ENCODE measurements around the gene PEX7. TPM values are rescaled to one million over a fixed set of nuclear protein-coding genes. Genes with fewer than 3 reads are reported as not detected.
"Not testable (repeated sequence)": the region's sequence is repeated elsewhere in the genome, so short reads cannot be mapped to it uniquely, and the experiment has no call there.

PEX7 gene
- total RNA-seq, 4 donors from 2014 or later: 3.4 to 11.0 (median 7.0) TPM; not detected in 1

DNA sequence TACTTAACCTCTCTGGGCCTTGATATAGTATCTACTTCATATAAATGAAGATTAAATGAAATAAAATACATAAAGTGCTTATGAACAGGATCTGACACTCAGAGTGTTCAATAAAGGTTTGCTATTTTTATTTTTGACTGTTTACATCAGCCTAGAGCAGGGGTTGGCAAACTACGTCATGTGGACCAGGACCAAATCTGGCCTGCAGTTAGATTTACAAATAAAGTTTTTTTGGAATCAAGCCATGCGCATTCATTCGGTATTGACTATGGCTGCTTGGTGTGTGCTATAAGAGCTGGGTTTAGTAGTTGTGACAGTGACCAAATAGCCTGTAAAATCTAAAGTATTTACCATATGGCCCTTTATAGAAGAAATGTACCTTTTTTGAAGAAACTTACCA, 20.8 kb downstream of the PEX7 start:
- in situ Hi-C loops (cut with MboI; ENCODE audit: low pct_ligation_motif_present in 1 of 4, low pct_unique_long_range_greater_than_20kb in 1 of 4, low sequenced_read_pairs in 3 of 4) (loop anchor here in 1 of 4 donors (25.0 kb wide), 1 partner anchor 469 kb away; no protein-coding TSS in a partner anchor), intact Hi-C loops (cut with DNase I; ENCODE audit: low total_unique reads) (no loop called here)
- no peaks in the 10 kb centered on the region for H3K27me3 ChIP-seq
- no peak for DNase-seq
- 73 to 92% methylated on average over 2 to 3 of the region's 3 CpGs for WGBS, 2 donors (ENCODE audit: low coverage in 1 of 2)
- no peaks in the 10 kb centered on the region for H3K36me3 ChIP-seq
- H3K4me1 ChIP-seq: no peaks in the 10 kb centered on the region
- TF ChIP-seq, protein P1, sequence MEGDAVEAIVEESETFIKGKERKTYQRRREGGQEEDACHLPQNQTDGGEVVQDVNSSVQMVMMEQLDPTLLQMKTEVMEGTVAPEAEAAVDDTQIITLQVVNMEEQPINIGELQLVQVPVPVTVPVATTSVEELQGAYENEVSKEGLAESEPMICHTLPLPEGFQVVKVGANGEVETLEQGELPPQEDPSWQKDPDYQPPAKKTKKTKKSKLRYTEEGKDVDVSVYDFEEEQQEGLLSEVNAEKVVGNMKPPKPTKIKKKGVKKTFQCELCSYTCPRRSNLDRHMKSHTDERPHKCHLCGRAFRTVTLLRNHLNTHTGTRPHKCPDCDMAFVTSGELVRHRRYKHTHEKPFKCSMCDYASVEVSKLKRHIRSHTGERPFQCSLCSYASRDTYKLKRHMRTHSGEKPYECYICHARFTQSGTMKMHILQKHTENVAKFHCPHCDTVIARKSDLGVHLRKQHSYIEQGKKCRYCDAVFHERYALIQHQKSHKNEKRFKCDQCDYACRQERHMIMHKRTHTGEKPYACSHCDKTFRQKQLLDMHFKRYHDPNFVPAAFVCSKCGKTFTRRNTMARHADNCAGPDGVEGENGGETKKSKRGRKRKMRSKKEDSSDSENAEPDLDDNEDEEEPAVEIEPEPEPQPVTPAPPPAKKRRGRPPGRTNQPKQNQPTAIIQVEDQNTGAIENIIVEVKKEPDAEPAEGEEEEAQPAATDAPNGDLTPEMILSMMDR (IDR thresholded peaks at IDR 0.05): no peak
- no peak for TF ChIP-seq POLR2A (IDR thresholded peaks at IDR 0.05)
- TF ChIP-seq POLR2AphosphoS5 (IDR thresholded peaks at IDR 0.05): no peak
- no peak for TF ChIP-seq EP300 (IDR thresholded peaks at IDR 0.05; ENCODE audit: low read depth)
- no peak overlapping the region for H3K27ac ChIP-seq
- no peak overlapping the region for H3K4me3 ChIP-seq
- H3K9me3 ChIP-seq: no peaks in the 10 kb centered on the region

DNA sequence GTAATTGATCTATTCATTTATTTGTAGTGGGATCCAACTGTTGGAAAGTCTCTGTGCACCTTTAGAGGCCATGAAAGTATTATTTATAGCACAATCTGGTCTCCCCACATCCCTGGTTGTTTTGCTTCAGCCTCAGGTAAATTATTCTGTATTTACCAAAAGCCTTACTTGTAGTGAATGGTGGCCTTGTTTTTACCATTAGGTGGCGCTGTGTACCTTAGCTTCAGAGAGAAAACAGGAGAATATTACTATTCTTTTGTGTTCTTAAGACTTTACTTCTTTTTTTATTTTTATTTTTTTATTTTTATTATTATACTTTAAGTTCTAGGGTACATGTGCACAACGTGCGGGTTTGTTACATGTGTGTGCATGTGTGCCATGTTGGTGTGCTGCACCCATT, 23.7 kb downstream of the PEX7 start:
- no peaks in the 10 kb centered on the region for H3K27me3 ChIP-seq
- intact Hi-C loops (cut with DNase I; ENCODE audit: low total_unique reads) (no loop called here), in situ Hi-C loops (cut with MboI; ENCODE audit: low pct_ligation_motif_present in 1 of 4, low pct_unique_long_range_greater_than_20kb in 1 of 4, low sequenced_read_pairs in 3 of 4) (loop anchor here in 1 of 4 donors (25.0 kb wide), 1 partner anchor 466 kb away; no protein-coding TSS in a partner anchor)
- H3K4me1 ChIP-seq: no peaks in the 10 kb centered on the region
- no peak overlapping the region for H3K27ac ChIP-seq
- H3K9me3 ChIP-seq: no peaks in the 10 kb centered on the region
- 20 to 56% methylated on average over 1 to 3 of the region's 3 CpGs for WGBS, 2 donors (ENCODE audit: low coverage in 1 of 2)
- no peak overlapping the region for H3K4me3 ChIP-seq
- no peak for TF ChIP-seq EP300 (IDR thresholded peaks at IDR 0.05; ENCODE audit: low read depth)
- no peak for TF ChIP-seq POLR2AphosphoS5 (IDR thresholded peaks at IDR 0.05)
- TF ChIP-seq, protein P1 (IDR thresholded peaks at IDR 0.05): peak; percentile 59 to 77 (median 65)
- H3K36me3 ChIP-seq: no peaks in the 10 kb centered on the region
- DNase-seq: peak; percentile 36

DNA sequence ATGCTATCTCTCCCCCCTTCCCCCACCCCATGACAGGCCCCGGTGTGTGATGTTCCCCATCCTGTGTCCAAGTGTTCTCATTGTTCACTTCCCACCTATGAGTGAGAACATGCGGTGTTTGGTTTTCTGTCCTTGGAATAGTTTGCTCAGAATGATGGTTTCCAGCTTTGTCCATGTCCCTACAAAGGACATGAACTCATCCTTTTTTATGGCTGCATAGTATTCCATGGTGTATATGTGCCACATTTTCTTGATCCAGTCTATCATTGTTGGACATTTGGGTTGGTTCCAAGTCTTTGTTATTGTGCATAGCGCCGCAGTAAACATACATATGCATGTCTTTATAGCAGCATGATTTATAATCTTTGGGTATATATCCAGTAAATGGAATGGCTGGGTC, 24.1 kb downstream of the PEX7 start:
- H3K4me3 ChIP-seq; H3K27ac ChIP-seq; H3K27me3 ChIP-seq; DNase-seq; H3K36me3 ChIP-seq; H3K9me3 ChIP-seq; H3K4me1 ChIP-seq; intact Hi-C loops (cut with DNase I; ENCODE audit: low total_unique reads): not testable (repeated sequence)
- in situ Hi-C loops (cut with MboI; ENCODE audit: low pct_ligation_motif_present in 1 of 4, low pct_unique_long_range_greater_than_20kb in 1 of 4, low sequenced_read_pairs in 3 of 4): loop anchor here in 1 of 4 donors (25.0 kb wide), 1 partner anchor 466 kb away; no protein-coding TSS in a partner anchor
- WGBS, 2 donors (ENCODE audit: low coverage in 1 of 2): 78 to 94% methylated on average over 4 of the region's 4 CpGs

DNA sequence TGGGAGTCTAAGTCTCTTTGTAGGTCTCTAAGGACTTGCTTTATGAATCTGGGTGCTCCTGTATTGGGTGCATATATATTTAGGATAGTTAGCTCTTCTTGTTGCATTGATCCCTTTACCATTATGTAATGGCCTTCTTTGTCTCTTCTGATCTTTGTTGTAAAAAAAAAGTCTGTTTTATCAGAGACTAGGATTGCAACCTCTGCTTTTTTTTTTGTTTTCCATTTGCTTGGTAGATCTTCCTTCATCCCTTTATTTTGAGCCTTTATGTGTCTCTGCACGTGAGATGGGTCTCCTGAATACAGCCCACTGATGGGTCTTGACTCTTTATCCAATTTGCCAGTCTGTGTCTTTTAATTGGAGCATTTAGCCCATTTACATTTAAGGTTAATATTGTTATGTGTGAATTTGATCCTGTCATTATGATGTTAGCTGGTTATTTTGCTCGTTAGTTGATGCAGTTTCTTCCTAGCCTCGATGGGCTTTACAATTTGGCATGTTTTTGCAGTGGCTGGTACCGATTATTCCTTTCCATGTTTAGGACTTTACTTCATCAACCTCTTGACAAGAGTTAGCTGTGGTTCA, 27.7 kb downstream of the PEX7 start:
- DNase-seq; H3K27ac ChIP-seq; H3K4me1 ChIP-seq; H3K9me3 ChIP-seq; H3K36me3 ChIP-seq; intact Hi-C loops (cut with DNase I; ENCODE audit: low total_unique reads); H3K4me3 ChIP-seq; H3K27me3 ChIP-seq: not testable (repeated sequence)
- in situ Hi-C loops (cut with MboI; ENCODE audit: low pct_ligation_motif_present in 1 of 4, low pct_unique_long_range_greater_than_20kb in 1 of 4, low sequenced_read_pairs in 3 of 4): loop anchor here in 1 of 4 donors (25.0 kb wide), 1 partner anchor 462 kb away; no protein-coding TSS in a partner anchor
- 97 to 98% methylated on average over 4 of the region's 4 CpGs for whole genome bisulfite sequencing, 2 donors (ENCODE audit: low coverage in 1 of 2)

DNA sequence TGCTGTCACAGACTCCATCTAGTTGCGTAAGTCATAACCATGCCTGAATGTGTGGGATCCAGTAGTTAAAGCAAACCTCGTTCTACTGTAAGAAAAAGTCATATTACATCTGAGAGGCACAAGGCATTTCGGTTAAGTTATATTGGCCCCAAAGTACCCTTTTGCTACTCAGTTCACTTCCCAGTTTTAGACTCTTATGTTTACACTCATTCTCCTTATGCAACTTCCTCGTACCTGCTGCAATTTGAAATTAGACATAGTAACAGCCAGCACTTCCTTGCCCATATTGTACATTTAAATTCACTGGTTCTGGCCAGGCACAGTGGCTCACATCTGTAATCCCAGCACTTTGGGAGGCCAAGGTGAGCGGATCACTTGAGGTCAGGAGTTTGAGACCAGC, 37.0 kb downstream of the PEX7 start:
- no peak for TF ChIP-seq EP300 (IDR thresholded peaks at IDR 0.05; ENCODE audit: low read depth)
- WGBS, 2 donors (ENCODE audit: low coverage in 1 of 2): 49 to 73% methylated on average over 4 to 5 of the region's 5 CpGs
- in situ Hi-C loops (cut with MboI; ENCODE audit: low pct_ligation_motif_present in 1 of 4, low pct_unique_long_range_greater_than_20kb in 1 of 4, low sequenced_read_pairs in 3 of 4): no loop called here
- intact Hi-C loops (cut with DNase I; ENCODE audit: low total_unique reads): no loop called here
- Histone ChIP-seq H3K4me3 (no peak overlapping the region), H3K36me3 (no peaks in the 10 kb centered on the region), H3K27ac (no peak overlapping the region), H3K4me1 (peaks cover 0 to 5% (median 0%) of the 10 kb centered on the region in 4 donors), H3K27me3 (no peaks in the 10 kb centered on the region), H3K9me3 (no peaks in the 10 kb centered on the region)
- no peak for DNase-seq

Data from transverse colon (tissue), 4 donors.